NCI-H446 (cell line): ENCODE measurements around the gene KLK5.
"Not testable (repeated sequence)": the region's sequence is repeated elsewhere in the genome, so short reads cannot be mapped to it uniquely, and the experiment has no call there.

Experiments
- DNase-seq, 2 experiments: peaks; one replicate each; lab custom pipeline; 2025; lab: John Stamatoyannopoulos, UW

KLK5 gene

DNA sequence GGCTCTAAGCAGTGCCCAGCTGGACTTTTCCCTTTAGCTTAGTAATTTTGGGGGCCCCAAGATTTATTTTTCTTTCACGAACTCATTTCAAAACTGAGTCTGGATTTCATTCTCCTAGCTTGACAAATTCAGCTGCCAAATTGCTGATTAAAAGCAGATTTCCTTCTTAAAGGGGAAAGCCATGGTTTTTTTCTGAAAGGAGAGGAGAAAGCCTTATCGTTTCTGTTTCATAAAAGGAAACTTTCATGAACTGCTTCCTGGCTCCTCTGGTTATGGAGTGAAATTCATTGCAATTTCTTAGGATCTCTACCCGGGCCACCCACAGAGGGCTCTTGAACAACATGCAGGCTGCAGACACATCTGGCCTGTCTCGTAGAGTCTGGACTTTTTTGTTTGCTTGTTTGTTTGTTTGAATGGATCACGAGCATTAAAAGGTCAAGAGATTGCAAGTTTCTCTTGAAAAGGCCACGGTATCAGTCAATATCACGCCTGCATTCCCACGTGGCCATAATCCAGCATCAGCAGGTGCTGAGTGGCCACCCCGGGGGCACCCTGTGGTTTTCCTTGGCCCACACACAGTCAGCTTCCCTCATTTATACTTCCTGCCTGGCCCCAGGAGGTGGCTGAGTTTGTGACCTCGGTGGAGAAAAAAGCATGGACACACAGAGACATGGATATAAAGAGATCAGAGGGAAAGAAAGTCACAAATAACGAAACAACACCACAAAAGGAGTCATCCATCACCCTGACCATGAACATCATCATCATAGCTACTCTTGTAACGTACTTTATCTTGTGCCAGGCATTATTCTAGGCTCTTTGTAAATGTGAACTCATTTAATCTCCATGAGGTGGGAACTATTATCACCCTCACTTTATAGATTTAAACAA is 31.2 kb downstream of the KLK5 start:
- DNase-seq, result no peak

DNA sequence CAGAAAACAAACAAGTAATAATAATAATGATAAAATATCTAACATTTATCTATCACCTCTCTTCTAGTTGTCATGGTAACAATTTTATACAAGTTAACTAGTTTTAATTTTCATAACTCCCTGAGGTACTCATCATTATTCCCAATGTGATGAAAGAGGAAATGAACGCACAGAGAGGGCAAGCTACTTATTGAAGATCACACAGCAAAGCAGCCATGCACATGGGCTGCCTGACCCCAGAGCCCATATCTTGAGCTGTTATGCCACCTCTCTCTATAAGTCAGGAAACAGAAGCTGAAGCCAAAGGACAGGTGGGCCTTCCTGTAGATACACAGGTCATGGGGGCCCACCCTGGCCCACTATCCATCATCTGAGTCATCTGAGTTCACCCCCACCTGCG is 36.8 kb downstream of the KLK5 start:
- no peak for DNase-seq

DNA sequence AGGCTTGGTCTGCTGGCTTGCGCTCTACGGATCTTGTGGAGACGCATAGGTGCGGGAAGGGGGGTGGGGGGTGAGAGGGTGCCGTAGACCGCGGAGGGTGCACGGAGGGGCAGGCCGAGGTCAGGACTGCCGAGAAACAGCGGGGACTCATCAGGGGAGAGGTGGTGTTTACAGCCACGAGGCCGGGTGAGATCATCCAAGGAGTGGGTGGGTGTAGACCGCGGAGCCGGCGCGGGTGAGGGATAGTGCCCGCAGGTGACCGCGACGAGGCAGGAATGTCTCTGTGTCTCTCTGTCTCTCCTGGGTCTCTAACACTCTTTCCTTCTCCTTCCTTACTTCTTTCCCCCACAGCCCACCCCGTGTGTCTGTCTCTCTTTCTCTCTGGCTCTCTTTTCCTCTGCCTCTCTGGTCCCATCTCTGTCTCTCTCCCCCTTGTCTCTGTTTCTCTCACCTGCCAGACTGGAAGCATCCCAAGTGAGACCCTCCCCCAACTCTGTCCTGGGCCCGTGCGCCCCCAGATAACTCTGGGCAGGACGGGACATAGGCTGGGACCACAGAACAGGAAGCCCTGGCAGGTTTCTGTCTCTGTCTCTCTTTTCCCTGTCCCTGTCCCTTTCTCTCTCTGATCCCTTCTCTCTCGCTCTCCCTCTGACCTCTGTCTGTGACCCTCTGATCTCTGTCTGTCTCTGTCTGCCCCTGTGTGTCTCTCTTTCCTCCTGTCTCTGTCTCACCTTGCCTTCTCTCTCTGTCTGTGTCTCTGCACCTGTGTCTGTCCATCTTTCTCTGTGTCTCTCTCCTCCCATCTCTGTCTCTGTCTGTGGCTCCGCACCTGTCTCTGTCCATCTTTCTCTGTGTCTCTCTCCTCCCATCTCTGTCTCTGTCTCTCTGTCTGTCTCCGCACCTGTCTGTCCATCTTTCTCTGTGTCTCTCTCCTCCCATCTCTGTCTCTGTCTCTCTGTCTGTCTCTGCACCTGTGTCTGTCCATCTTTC is 39.8 kb downstream of the KLK5 start:
- no peak for DNase-seq

DNA sequence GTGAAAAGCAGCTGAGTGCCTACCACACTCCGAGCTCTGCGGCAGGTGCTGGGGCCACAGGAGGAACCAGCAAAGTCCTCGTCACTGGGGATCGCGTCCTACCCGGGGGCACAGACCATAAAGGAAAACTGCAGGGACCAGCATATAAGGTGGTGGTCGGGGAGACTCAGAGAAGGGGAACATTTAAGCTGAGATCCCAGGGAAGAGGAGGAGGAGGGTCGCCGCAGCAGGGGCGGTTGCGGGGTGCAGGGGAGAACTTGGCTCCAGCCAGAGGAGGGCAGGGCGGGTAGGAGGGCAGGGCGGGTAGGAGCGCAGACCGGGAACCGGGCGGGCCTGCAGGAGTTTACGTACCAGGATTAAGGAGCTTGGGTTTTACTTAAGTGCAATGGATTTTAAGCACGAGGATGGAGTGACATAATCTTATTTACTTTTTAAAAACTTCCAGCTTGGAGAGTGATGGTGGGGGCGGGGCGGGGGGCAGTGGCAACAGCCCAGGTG is 40.7 kb downstream of the KLK5 start:
- DNase-seq, result no peak

DNA sequence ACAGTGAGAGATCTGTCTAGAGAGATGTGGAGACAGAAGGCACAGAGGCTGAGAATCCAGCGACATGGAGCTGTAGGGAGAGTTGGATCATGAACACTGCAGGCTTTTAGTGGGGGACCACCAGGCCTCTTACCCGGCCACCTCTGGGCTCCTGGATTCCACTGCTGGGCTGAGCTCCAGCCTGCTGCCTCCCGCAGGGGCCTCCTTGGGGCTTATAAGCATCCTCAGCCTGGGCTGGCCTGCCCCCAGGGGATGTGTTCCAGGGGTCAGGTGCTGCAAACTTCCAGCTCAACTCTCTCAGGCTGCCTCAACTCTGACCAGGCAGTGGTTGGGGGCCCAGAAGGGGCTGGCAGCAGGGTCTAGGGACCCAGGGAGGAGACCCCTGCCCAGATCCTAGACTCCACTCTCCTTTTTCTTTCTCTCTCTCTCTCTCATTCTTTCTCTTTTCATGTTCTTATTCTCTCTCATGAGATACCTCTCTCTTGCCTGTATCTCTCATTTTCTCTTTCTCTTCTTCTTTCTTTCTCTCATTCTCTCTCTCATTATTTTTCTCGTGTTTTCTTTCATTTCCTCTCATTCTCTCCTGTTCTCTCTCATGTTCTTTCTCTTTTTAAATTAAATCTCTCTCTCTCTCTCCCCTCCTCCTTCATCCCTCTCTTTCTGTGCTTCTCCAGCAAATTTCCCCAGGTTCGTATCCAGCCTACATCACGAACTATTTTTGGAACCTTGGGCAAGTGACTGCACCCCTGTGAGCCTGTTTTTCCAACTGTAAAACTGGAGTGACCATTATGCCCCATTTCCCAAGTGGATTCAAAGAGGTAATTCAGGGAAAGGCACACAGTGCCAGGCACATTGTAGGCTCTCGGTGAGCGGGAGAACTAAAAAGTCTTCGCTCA is 41.4 kb downstream of the KLK5 start, which contains the start of gene KLK4:
TSS of gene KLK4 (minus strand) at position 190 of the 896 bp plus-strand sequence. CDS start 657 bp downstream, outside the sequence.
- no peak for DNase-seq

DNA sequence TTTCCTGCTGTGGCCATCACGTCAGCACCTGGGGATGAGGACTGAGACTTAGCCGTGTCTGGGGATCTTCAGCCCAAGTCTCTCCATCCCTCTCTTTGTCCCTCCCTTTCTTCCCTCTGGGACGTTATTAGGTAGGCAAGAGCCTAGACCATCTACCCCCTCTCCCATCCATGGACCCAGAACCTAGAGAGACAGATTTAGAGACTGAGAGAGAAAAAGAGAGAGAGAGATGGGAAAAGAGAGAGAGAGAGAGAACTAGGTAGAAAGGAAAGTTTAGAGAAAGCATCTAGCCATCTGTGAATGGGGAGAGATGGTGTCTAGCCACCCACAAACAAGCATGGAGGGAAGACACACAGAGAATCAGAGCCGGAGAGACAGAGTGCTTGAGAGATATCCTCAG is 42.1 kb downstream of the KLK5 start:
- no peak for DNase-seq

DNA sequence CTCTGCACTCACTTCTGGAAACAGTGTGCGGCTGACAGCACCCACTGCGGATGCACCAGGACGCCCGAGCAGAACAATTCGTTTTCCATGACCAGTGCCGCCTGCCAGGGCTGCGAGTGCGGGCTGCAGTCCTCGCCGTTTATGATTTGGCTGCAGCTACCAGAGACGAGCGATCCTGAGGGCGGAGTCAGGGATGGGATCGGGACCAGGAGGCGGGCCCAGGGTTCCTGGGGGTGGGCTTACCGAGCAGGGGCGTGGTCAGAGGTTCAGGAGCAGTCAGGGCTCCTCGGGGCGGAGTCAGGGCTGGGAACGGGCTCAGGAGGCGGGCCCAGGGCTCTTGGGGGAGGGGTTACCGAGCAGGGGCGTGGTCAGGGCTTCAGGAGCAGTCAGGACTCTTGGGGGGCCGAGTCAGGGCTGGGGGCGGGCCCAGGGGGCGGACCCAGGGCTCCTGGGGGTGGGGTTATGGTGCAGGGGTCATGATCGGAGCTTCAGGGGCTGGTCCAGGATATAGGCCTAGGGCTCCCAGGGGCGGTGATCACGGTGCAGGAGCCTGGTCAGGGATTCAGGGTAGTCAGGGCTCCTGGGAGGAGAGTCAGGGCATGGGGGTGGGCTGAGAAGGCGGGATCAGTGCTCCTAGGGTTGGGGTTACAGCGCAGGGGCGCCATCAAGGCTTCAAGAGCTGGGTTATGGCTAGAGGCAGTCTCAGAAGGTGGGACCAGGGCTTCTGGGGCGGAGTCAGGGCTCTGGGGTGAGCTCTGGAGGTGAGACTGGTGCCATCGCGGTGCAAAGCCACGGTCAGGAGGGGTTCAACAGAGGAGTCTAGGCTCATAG is 43.4 kb downstream of the KLK5 start:
- DNase-seq, result peak in 1 of 2 experiments; percentile 47

DNA sequence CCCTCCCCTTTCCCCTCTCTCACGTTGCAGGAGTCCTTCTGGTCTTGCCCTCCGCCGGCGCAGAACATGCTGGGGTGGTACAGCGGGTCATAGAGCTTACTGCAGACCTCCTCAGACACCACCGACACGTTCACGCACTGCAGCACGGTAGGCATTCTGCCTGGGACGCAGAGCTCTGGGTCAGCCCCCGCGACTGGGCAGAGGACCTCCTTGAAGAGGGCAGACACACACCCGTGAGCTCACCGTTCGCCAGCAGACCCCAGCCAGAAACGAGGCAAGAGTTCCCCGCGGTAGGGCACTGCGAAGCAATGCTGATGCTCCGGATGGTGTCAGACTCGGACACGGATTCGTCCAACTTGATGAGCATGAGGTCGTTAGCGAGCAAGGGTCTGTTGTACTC is 44.5 kb downstream of the KLK5 start:
- DNase-seq, result no peak

DNA sequence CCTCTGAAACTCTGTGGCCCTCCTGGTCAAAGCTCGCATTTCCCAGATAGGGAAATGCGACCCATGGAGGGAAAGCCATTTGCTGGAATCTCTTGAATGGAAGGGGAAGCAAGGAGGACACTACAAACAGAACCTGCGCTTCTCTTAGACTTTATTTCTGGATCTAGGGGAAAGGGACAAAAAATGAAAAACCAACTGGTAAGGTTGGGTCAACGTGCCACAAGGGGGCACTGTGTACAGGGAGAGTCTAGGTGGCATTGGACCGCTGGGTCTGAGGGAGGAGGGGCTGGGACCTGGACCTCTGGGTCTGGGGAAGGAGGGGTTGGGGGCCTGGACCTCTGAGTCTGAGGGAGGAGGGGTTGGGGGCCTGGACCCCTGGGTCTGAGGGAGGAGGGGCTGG is 46.6 kb downstream of the KLK5 start:
- DNase-seq, result no peak

DNA sequence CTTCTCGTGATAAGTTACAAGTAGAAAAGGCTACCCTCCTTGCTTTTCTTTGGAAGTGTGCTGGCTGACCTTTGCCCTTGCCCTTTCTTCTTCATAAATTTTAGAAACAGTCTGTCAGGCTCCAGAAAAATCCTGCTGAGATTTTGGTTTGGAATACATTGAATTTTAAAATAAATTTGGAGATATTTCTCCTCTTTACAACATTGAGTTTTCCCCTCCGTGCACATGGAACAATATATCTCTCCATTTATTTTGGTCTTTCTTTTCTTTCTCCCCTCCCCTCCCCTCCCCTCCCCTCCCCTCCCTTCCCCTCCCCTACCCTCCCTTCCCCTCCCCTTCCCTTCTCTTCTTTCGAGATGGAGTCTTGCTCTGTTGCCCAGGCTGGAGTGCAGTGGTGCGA is 50.2 kb downstream of the KLK5 start:
- no peak for DNase-seq

DNA sequence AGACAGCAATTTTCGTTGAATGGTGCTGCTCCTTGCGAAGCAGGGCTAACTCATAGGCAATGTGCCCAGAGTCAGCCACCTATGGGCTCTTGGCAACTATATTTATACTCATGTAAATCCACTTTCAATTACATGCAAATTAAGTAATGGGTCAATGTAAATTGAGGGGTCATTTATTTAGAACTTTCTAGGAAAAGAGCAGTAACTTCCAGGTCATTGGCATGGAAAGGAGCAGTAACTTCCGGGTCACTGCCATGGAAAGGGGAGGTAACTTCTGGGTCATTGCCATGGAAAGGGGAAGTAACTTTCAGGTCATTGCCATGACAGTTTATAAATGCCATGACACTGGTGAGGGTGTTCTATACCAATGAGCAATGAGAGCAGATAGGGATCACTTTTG is 53.3 kb downstream of the KLK5 start:
- DNase-seq, result no peak

DNA sequence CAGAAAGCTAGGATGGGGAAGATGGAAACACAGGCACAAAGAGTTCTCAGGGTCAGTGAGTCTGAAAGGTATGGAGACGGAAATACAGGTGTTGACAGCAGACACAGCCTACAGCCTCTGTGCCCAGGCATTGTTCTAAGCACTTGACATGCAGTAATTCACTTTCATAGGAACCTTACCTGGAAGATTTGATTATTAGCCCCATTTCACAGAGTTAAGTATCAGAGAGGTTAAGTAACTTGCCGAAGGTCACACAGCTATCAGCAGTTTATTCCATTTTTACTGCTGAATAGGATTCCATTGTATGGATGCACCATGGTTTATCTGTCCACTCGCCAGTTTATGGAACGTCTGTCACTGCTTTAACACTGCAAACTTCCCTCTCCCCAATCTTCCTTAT is 54.8 kb downstream of the KLK5 start:
- DNase-seq, result no peak

DNA sequence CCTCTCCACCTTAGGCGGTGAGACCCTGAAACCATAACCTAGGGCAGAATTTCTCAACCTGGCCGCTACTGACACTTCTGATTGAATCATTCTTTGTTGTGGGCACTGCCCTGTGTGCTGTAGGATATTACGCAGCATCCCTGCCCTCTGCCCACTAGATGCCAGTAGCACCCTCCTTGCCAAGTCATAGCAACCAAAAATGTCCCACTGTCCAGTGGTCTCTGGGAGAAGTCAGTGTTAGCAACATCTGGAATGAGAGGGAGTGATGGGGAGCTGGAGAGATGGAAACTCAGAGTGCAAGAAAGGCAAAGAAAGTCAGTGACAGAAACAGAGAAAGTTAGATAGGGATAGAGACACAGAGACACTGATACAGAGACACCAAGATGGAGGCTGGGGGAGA is 55.2 kb downstream of the KLK5 start:
- no peak for DNase-seq

DNA sequence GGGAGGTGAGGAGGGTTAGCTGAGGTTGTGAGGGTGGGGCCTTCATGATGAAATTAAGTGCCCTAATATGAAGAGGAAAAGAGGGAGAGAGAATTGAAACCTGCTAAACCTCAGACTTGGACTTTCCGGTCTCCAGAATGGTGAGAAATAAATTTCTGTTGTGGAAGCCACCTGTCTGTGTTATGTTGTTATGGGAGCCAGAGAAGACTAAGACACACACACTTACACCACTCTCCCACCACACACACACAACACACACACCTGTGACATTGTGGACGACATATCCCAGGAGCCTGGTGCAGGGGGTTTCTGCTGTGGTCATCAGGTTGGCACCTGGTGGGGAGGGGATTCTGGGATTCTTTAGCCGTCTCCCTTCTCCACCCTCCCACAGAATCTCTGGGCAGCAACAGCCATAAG is 55.6 kb downstream of the KLK5 start:
- DNase-seq, result no peak

DNA sequence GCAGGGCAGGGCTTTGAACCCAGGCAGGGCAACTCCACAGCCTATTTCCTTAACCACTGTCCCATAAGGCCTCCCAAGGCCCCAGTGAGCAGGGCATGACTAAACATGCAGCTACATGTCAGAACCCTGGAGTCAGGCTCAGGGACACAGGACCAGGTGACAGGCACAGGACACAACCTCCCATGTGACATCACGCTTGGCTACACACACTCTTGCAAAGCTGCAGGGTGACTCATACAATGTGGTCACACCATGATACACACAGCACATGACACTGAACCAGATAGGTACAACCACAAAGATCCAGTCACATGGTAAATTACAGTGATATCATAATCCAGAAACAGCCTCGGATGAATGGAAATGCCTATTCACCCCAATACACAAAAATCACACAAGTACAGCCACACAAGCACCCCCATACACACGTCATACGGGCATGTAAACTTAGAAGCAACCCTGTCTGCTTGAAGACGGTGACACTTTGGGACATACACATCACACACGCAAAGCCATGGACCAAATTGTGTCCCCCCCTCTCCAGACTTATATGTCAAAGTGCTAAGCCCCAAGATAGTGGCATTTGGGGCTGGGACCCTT is 56.1 kb downstream of the KLK5 start:
- no peak for DNase-seq

DNA sequence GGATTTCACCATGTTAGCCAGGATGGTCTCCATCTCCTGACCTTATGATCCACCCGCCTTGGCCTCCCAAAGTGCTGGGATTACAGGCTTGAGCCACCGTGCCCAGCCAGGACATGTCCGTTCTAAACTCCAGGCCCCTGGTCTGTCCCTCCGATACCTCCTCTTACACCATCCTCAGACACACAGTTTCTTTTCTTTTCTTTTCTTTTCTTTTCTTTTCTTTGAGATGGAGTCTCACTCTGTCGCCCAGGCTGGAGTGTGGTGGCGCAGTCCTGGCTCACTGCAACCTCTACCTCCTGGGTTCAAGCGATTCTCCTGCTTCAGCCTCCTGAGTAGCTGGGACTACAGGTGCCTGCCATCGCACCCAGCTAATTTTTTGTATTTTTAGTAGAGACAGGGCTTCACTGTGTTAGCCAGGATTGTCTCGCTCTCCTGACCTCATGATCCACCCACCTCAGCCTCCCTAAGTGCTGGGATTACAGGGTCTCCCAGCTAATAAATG is 56.7 kb downstream of the KLK5 start:
- DNase-seq, result not testable (repeated sequence)

DNA sequence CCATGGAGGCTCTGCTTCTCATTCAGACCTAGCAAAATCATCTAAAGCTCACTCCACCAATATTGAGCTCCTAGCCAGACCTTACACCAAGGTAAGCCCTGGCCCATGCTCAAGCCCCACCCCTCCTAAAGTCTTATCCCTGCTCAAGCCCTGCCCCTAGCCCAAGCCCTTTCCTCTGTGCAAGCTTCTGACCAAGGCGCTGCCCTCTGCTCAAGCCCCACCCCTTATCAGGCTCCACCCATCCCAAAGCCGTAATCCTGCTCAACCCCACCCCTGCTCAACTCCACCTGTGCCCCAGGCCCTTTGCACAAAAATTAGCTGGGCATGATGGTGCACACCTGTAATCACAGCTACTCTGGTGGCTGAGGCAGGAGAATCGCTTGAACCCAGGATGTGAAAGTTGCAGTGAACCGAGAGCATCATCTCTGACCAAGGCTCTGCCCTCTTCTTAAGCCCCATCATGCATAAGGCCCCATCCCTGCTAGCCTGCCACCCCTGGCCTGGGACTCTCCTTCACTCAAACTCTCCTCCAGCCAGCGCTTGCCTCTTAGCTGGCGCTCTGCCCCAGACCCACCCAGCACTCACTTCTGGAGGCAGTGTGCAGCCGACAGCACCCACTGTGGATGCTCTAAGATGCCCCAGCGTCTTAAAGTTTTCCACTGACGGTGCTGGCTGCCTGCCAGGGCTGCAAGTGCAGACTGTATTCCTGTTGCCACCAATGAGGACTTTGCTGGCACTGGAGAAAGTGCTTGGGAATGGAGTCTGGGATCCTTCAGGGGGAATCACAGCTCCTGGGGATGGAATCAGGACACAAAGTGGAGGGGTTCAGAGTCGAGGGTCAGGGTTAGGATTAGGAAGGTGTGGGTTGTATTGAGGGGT is 58.1 kb downstream of the KLK5 start:
- DNase-seq, result no peak
